Vagina (tissue), 2 donors: ENCODE data around the gene SAT1. TPM values are rescaled to one million over a fixed set of nuclear protein-coding genes. Genes with fewer than 3 reads are reported as not detected.

Source experiments
- DNase-seq, 2 donors: peaks; one replicate each; pipeline ENCODE4 v3.0.0-alpha.2; 2017; ENCODE audit errors: extremely low spot score in 2 of 2
- H3K27ac ChIP-seq: fragments of 200-600 bp; sonication (generic); one replicate; pipeline ENCODE4 v1.5.1; 2019
- H3K27me3 ChIP-seq: fragments of 200-600 bp; sonication (generic); one replicate; pipeline ENCODE4 v1.5.1; 2019
- H3K36me3 ChIP-seq, 2 donors: fragments of 200-600 bp; sonication (generic); one replicate each; pipeline ENCODE4 v1.5.1; 2017 to 2019
- H3K4me1 ChIP-seq: fragments of 200-600 bp; sonication (generic); one replicate; pipeline ENCODE4 v1.5.1; 2019
- H3K4me3 ChIP-seq, 2 donors: fragments of 200-600 bp; sonication (generic); 1 replicate in 1 of 2; 2 replicates in 1 of 2; pipeline ENCODE4 v1.5.1; 2016 to 2019
- H3K9me3 ChIP-seq: fragments of 200-600 bp; sonication (generic); one replicate; pipeline ENCODE4 v1.5.1; 2019
- POLR2A ChIP-seq, 2 donors: fragments of 450-650 bp; IDR thresholded peaks; one replicate each; pipeline ENCODE4 v1.6.1; 2017; ENCODE audit warnings: antibody characterized with exemption in 2 of 2, mild to moderate bottlenecking in 2 of 2, moderate library complexity in 2 of 2
- POLR2AphosphoS5 ChIP-seq, 2 donors: sonication (generic); formaldehyde crosslinking; IDR thresholded peaks; one replicate each; pipeline ENCODE4 v1.9.0; 2017; ENCODE audit warnings: antibody characterized with exemption in 2 of 2, mild to moderate bottlenecking in 2 of 2, low read depth in 1 of 2; ENCODE audit not compliant: insufficient read depth in 1 of 2
- intact Hi-C: fragments of 100-400 bp; cut with DNase I; formaldehyde crosslinking; loops from one replicate; pipeline ENCODE4 v1.15.1; 2023
- total RNA-seq: library from RNA; depleted of rRNA; stranded (reverse); fragments of >200 nt; gene quantifications from one replicate; pipeline ENCODE4 v1.2.3, GENCODE V29; 2016
- TF ChIP-seq, protein P1 (sequence below), 3 experiments: fragments of 450-650 bp in 2 of 3; fragments of 200-600 bp in 1 of 3; sonication (generic) in 1 of 3; IDR thresholded peaks; one replicate each; pipeline ENCODE4 v1.5.1; 2017 to 2019; ENCODE audit warnings: antibody characterized with exemption in 3 of 3, mild to moderate bottlenecking in 2 of 3, moderate library complexity in 2 of 3

Gene SAT1
- total RNA-seq, 1 donor from 2014 or later: 389 TPM

DNA sequence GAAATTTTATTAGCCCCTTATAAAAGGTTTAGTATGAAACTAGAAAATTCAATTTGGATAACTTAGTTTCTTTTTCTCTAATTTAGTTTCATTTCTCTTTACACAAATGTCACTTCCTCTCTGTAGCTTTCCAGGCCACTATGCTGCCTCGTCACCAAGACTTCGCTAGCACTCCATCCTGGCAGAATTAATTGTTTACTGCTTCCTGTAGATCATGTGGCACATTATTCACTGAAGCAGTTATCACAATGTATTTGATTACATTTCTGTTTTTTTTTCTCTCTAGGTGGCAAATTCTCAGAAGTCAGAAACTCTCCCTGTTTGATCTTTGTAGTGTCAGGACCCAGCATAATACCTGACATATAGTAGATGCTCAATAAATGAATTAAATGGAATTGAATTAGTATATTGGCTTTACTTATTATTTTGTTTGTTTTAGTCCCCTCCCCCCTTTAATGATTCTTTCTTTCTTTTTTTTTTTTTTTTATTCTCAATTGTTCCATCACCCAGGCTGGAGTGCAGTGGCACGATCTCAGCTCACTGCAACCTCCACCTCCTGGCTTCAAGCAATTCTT, 9.3 kb upstream of the SAT1 start:
- DNase-seq: no peak
- Histone ChIP-seq H3K27ac (no peak overlapping the region), H3K36me3 (no peaks in the 10 kb centered on the region), H3K27me3 (no peaks in the 10 kb centered on the region), H3K4me1 (no peaks in the 10 kb centered on the region), H3K9me3 (no peaks in the 10 kb centered on the region), H3K4me3 (no peak overlapping the region)
- intact Hi-C loops: no loop called here
- TF ChIP-seq POLR2A (IDR thresholded peaks at IDR 0.05): no peak
- TF ChIP-seq POLR2AphosphoS5 (IDR thresholded peaks at IDR 0.05; ENCODE audit: insufficient read depth in 1 of 2, low read depth in 1 of 2): no peak
- TF ChIP-seq, protein P1, sequence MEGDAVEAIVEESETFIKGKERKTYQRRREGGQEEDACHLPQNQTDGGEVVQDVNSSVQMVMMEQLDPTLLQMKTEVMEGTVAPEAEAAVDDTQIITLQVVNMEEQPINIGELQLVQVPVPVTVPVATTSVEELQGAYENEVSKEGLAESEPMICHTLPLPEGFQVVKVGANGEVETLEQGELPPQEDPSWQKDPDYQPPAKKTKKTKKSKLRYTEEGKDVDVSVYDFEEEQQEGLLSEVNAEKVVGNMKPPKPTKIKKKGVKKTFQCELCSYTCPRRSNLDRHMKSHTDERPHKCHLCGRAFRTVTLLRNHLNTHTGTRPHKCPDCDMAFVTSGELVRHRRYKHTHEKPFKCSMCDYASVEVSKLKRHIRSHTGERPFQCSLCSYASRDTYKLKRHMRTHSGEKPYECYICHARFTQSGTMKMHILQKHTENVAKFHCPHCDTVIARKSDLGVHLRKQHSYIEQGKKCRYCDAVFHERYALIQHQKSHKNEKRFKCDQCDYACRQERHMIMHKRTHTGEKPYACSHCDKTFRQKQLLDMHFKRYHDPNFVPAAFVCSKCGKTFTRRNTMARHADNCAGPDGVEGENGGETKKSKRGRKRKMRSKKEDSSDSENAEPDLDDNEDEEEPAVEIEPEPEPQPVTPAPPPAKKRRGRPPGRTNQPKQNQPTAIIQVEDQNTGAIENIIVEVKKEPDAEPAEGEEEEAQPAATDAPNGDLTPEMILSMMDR (IDR thresholded peaks at IDR 0.05): no peak

DNA sequence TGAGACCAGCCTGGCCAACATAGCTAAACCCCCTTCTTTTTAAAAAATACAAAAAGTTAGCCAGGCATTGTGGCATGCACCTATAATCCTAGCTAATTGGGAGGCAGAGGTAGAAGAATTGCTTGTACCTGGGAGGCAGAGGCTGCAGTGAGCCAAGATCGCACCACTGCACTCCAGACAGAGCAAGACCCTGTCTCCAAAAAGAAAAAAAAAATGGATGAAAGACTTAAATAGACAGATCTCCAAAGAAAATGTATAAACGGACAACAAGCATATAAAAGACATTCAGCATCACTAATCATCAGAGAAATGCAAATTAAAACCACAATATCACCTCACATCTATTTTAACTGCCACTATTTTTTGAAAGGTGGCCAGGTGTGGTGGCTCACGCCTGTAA, 6.6 kb upstream of the SAT1 start:
- H3K36me3 ChIP-seq: no peaks in the 10 kb centered on the region
- H3K4me1 ChIP-seq: no peaks in the 10 kb centered on the region
- TF ChIP-seq POLR2A (IDR thresholded peaks at IDR 0.05): no peak
- TF ChIP-seq POLR2AphosphoS5 (IDR thresholded peaks at IDR 0.05; ENCODE audit: insufficient read depth in 1 of 2, low read depth in 1 of 2): no peak
- TF ChIP-seq, protein P1 (IDR thresholded peaks at IDR 0.05): no peak
- H3K9me3 ChIP-seq: no peaks in the 10 kb centered on the region
- no peak for DNase-seq
- intact Hi-C loops: no loop called here
- no peak overlapping the region for H3K27ac ChIP-seq
- no peak overlapping the region for H3K4me3 ChIP-seq
- no peaks in the 10 kb centered on the region for H3K27me3 ChIP-seq

DNA sequence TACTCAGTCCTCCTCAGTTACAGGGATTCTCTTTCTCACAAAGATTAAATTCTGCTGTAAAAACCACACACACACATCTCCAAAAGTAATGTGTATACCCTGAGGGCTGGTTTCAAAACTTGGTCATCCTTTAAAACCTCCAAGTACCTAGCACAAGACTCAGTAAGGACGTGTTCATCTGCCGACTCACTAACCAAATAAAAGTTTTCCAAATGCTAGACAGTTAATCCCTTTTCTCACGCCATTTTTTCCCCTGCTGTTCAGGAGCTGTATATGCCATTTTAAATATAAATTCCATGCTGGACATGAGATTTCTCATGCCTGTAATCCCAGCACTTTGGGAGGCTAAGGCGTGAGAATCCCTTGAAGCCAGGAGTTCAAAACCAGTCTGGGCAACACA, 3.9 kb upstream of the SAT1 start:
- no peaks in the 10 kb centered on the region for H3K4me1 ChIP-seq
- DNase-seq: no peak
- intact Hi-C loops: no loop called here
- TF ChIP-seq POLR2A (IDR thresholded peaks at IDR 0.05) (no peak), POLR2AphosphoS5 (IDR thresholded peaks at IDR 0.05; ENCODE audit: insufficient read depth in 1 of 2, low read depth in 1 of 2) (no peak)
- TF ChIP-seq, protein P1 (IDR thresholded peaks at IDR 0.05): no peak
- H3K9me3 ChIP-seq: no peaks in the 10 kb centered on the region
- no peaks in the 10 kb centered on the region for H3K36me3 ChIP-seq
- no peaks in the 10 kb centered on the region for H3K27me3 ChIP-seq
- no peak overlapping the region for H3K27ac ChIP-seq
- H3K4me3 ChIP-seq: no peak overlapping the region

DNA sequence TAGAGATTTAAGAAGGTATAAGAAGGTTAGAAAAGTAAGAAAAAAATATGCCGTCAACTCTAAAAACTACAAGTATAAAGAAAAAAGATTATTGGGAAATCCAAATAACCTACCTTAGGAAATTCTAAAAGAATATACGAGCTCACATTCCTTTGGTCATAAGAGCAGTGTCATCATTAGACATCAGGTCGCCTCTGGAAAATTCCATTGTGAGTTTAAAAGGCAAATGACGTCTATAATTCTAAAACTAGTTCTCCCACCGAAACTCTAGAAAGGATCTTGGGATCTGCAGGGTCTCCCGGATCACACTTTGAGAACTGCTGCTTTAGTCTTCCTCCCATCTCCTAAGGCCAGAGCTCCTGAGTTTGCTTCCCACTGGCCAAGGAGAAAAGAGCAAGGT, 518 bp upstream of the SAT1 start:
- TF ChIP-seq POLR2A (IDR thresholded peaks at IDR 0.05) (no peak), POLR2AphosphoS5 (IDR thresholded peaks at IDR 0.05; ENCODE audit: insufficient read depth in 1 of 2, low read depth in 1 of 2) (no peak)
- TF ChIP-seq, protein P1 (IDR thresholded peaks at IDR 0.05): no peak

More for the DNA sequence above, 518 bp upstream of the SAT1 start:
- intact Hi-C loops: loop anchor here (5.0 kb wide), 1 partner anchor 120 kb away; no protein-coding TSS in a partner anchor
- no peaks in the 10 kb centered on the region for H3K36me3 ChIP-seq
- peak overlapping the region; percentile 51 to 64 for H3K4me3 ChIP-seq
- H3K27ac ChIP-seq: no peak overlapping the region
- no peaks in the 10 kb centered on the region for H3K4me1 ChIP-seq
- H3K9me3 ChIP-seq: no peaks in the 10 kb centered on the region
- H3K27me3 ChIP-seq: no peaks in the 10 kb centered on the region
- no peak for DNase-seq
